ENCODE measurements around the gene PARD6B. TPM values are rescaled to one million over a fixed set of nuclear protein-coding genes. Genes with fewer than 3 reads are reported as not detected.

Gene PARD6B
- total and polyA plus RNA-seq, 8 donors = 3.1 to 17.8 (median 10.6) TPM

DNA sequence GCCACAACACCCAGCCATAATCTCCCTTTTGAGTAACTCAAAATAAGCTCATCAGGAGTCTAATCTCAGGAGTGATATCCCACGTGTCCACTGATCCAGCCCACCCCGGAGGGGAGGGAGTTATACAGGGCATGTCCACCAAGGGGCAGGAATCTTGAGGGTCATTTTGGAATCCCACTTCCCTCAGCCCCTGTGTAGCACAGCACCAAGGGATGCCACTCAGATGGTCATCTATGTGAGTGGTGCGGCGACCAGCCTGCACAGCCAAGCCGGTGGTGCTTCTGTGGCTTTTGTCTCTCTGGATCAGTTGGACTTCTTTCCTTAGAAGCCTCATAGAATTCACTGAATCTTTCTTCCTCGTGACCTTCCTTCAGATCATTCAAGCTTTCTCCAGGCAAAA lies 52.5 kb downstream of the PARD6B start:
- H3K27me3 ChIP-seq = no peaks in the 10 kb centered on the region
- TF ChIP-seq CTCF (IDR thresholded peaks at IDR 0.05) = no peak
- 68 to 82% methylated on average over 6 of the region's 6 CpGs for WGBS, 2 donors
- H3K27ac ChIP-seq = no peak overlapping the region
- no peaks in the 10 kb centered on the region for H3K9me3 ChIP-seq
- DNase-seq = no peak
- ATAC-seq = no peak
- no peak overlapping the region for H3K4me3 ChIP-seq
- intact Hi-C loops (cut with DNase I) = no loop called here
- H3K36me3 ChIP-seq = no peaks in the 10 kb centered on the region
- no peak for FAIRE-seq
- H3K4me1 ChIP-seq = no peaks in the 10 kb centered on the region

- H3K36me3 ChIP-seq = no peaks in the 10 kb centered on the region
- H3K9me3 ChIP-seq = no peaks in the 10 kb centered on the region
- DNase-seq (no peak), FAIRE-seq (no peak), ATAC-seq (no peak)
- no peak overlapping the region for H3K27ac ChIP-seq
- no peak overlapping the region for H3K4me3 ChIP-seq
- H3K4me1 ChIP-seq = no peaks in the 10 kb centered on the region
- intact Hi-C loops (cut with DNase I) = no loop called here
- no peaks in the 10 kb centered on the region for H3K27me3 ChIP-seq
- no peak for TF ChIP-seq CTCF (IDR thresholded peaks at IDR 0.05)
- 78 to 89% methylated on average over 4 of the region's 4 CpGs for WGBS, 2 donors
These were observed 53.1 kb downstream of the PARD6B start for GRCh38 chr20:50784464-50784863.

DNA sequence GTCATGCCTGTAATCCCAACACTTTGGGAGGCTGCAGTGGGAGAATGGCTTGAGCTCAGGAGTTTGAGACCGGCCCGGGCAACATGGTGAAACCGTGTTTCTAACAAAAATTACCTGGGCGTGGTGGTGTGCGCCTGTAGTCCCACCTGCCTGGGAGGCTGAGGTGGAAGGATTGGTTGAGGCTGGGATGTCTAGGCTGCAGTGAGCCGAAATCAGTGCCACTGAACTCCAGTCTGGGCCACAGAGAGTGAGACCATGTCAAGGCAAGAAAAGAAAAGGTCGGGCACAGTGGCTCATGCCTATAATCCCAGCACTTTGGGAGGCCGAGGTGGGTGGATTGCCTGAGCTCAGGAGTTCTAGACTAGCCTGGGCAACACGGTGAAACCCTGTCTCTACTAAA lies 55.3 kb downstream of the PARD6B start:
- FAIRE-seq (no peak), ATAC-seq (no peak), DNase-seq (no peak)
- no peak for TF ChIP-seq CTCF (IDR thresholded peaks at IDR 0.05)
- Histone ChIP-seq H3K36me3 (no peaks in the 10 kb centered on the region), H3K27ac (no peak overlapping the region), H3K4me1 (peaks cover 0 to 7% (median 4%) of the 10 kb centered on the region in 3 donors), H3K27me3 (no peaks in the 10 kb centered on the region), H3K4me3 (no peak overlapping the region), H3K9me3 (no peaks in the 10 kb centered on the region)
- WGBS, 2 donors = 86% methylated on average over 9 of the region's 9 CpGs
- intact Hi-C loops (cut with DNase I) = no loop called here

DNA sequence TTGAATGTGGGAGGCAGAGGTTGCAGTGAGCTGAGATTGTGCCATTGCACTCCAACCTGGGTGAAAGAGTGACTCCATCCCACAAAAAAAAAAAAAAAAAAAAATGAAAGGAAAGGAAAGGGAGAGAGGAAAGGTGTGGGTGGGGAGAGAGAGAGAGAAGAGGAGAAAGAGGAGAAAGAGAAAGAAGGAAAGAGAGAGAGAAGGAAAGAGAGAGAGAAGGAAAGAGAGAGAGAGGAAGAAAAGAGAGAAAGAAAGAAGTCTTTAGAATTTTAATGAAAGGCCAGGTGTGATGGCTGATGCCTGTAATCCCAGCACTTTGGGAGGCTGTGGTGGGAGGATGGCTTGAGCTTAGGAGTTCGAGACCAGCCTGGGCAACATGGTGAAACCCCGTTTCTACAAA lies 55.8 kb downstream of the PARD6B start:
- 82 to 87% methylated on average over 2 of the region's 2 CpGs for WGBS, 2 donors
- intact Hi-C loops (cut with DNase I) = no loop called here
- Histone ChIP-seq H3K27ac (no peak overlapping the region), H3K4me1 (peaks cover 0 to 7% (median 4%) of the 10 kb centered on the region in 3 donors), H3K9me3 (no peaks in the 10 kb centered on the region), H3K36me3 (no peaks in the 10 kb centered on the region), H3K27me3 (no peaks in the 10 kb centered on the region), H3K4me3 (no peak overlapping the region)
- TF ChIP-seq CTCF (IDR thresholded peaks at IDR 0.05) = no peak
- FAIRE-seq (no peak), DNase-seq (no peak), ATAC-seq (no peak)

GRCh38 chr20:50788045-50788991 lies 56.9 kb downstream of the PARD6B start:
- no peak overlapping the region for H3K4me3 ChIP-seq
- 51 to 54% methylated on average over 18 of the region's 18 CpGs for WGBS, 2 donors

More at GRCh38 chr20:50788045-50788991, 56.9 kb downstream of the PARD6B start:
- TF ChIP-seq CTCF (IDR thresholded peaks at IDR 0.05) = no peak
- Histone ChIP-seq H3K9me3 (no peaks in the 10 kb centered on the region), H3K27me3 (no peaks in the 10 kb centered on the region), H3K4me1 (peaks cover 0 to 7% (median 4%) of the 10 kb centered on the region in 3 donors), H3K36me3 (no peaks in the 10 kb centered on the region), H3K27ac (no peak overlapping the region)
- no peak for FAIRE-seq
- ATAC-seq = peak in 2 of 4 donors; percentile 30 to 41
- peak in 2 of 6 donors; percentile 19 to 48 for DNase-seq
- intact Hi-C loops (cut with DNase I) = no loop called here
